Activated CD8-positive, alpha-beta memory T cell treated with anti-CD3 and anti-CD28 coated beads, Interleukin-2, amount 10 ng/mL, durations not matched to agents 7 days and 5 days (primary cell): ENCODE results near the gene HOXA2. TPM values are rescaled to one million over a fixed set of nuclear protein-coding genes. Genes with fewer than 3 reads are reported as not detected.
A peak's percentile ranks its signal among the peaks of the same experiment; 100 is the strongest.

ENCODE experiments used
- ATAC-seq: fragments of 150-1000 bp; cut with Tn5 transposase; one replicate; pipeline ENCODE4 v1.10.0; 2021; ENCODE audit warnings: moderate library complexity
- CTCF ChIA-PET: fragments of 350-600 bp; sonication (Branson Sonifier 250); formaldehyde crosslinking; loops from one replicate; lab custom pipeline; 2021; ENCODE audit warnings: antibody characterized with exemption; lab: Charles Lee
- DNase-seq: peaks from one replicate; pipeline ENCODE4 v3.0.0-alpha.2; 2020
- H3K27ac Mint-ChIP-seq: one replicate; pipeline ENCODE4 v1.8.0; 2021; ENCODE audit warnings: mild to moderate bottlenecking, mixed read lengths
- H3K27me3 Mint-ChIP-seq: one replicate; pipeline ENCODE4 v1.8.0; 2021; ENCODE audit warnings: mixed read lengths
- H3K36me3 Mint-ChIP-seq: one replicate; pipeline ENCODE4 v1.8.0; 2021; ENCODE audit warnings: mild to moderate bottlenecking, mixed read lengths
- H3K4me1 Mint-ChIP-seq: one replicate; pipeline ENCODE4 v1.8.0; 2021; ENCODE audit warnings: mixed read lengths
- H3K4me3 Mint-ChIP-seq: one replicate; pipeline ENCODE4 v1.8.0; 2021; ENCODE audit warnings: mild to moderate bottlenecking, moderate library complexity, mixed read lengths
- H3K9me3 Mint-ChIP-seq: one replicate; pipeline ENCODE4 v1.8.0; 2022; ENCODE audit warnings: low read depth, mixed read lengths
- total RNA-seq, 2 experiments: library from RNA; stranded (reverse); gene quantifications; one replicate each; pipeline ENCODE4 v1.2.3, GENCODE V29; 2021

The HOXA2 gene
- total RNA-seq, 2 experiments from 2014 or later: not detected

DNA sequence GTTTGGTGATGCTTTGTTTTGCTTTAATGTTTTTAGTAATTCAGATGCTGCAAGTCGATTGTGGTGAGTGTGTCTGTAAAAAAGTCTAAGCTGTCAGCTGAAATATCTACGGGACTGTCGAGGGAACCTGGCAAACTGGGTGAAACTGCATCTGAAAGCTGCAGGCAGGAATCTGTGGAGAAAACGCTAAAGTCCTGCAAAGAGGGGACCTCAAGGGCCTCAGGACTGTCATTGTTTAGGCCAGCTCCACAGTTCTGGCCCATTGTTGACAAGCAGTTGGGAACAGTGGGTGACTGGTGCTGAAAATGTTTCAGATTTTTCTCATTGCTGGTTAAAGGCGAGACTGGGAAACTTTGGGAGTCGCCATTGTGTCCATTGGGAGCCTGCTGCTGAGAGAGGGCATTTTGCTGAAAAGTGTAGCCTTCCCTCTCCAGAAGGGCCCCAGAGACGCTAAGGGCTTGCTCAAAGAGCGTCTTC, 1.8 kb downstream of the HOXA2 start:
- H3K4me3 Mint-ChIP-seq: no peak overlapping the region
- DNase-seq (no peak), ATAC-seq (no peak)
- H3K27me3 Mint-ChIP-seq: peaks cover 82% of the 10 kb centered on the region
- peaks cover 17% of the 10 kb centered on the region for H3K4me1 Mint-ChIP-seq
- H3K36me3 Mint-ChIP-seq: peaks cover 7% of the 10 kb centered on the region
- CTCF ChIA-PET: interaction anchor here (1.3 kb wide), 1 partner anchor 18 kb away, joined by 3 read pairs; no protein-coding TSS in a partner anchor
- H3K9me3 Mint-ChIP-seq: no peaks in the 10 kb centered on the region
- no peak overlapping the region for H3K27ac Mint-ChIP-seq

DNA sequence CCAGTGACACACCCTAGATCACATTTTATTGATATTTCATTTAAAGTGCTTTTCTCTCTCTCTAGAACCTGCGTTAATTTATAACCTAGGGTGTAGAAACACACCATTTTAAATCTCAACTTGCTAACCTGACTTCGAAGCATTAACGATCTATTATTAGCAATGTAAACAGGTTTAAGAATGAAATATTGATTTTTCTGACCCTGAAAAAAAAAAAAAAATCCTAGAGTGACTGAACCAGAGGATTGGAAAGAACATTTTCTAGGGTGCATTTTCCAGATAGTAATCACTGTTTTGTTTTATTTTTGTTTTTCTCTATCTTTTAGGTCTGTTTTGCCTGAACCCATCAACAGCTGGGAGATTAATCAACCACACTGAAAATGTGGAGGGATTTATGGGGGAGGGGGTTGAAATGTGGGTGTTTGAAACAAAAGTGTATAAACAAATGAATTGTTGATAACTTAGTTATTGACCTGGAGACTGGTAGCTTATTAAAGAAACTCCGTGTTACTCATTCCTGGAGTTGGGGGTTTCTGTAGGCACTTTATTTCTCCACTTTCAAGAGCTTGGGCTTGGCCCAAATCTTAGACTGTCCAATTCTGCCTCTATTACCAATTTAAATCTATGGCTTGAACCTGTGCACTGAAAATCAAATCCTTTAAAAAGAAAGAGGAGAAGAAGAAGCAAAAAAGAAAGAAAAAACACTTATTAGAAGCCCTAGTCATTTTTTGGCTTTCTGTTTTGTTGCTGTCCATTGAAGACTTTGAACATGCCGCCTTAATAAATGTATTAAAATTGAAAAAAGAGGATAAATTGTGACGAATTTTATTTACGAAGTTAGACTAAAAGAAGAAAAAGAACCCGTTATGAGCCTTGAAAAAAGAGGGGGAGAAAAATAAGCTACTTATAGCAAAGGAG, 2.8 kb downstream of the HOXA2 start:
- CTCF ChIA-PET: interaction anchor here (1.3 to 1.4 kb wide), 2 partner anchors 19 to 35 kb away, joined by 3 read pairs; no protein-coding TSS in a partner anchor
- no peak overlapping the region for H3K4me3 Mint-ChIP-seq

DNA sequence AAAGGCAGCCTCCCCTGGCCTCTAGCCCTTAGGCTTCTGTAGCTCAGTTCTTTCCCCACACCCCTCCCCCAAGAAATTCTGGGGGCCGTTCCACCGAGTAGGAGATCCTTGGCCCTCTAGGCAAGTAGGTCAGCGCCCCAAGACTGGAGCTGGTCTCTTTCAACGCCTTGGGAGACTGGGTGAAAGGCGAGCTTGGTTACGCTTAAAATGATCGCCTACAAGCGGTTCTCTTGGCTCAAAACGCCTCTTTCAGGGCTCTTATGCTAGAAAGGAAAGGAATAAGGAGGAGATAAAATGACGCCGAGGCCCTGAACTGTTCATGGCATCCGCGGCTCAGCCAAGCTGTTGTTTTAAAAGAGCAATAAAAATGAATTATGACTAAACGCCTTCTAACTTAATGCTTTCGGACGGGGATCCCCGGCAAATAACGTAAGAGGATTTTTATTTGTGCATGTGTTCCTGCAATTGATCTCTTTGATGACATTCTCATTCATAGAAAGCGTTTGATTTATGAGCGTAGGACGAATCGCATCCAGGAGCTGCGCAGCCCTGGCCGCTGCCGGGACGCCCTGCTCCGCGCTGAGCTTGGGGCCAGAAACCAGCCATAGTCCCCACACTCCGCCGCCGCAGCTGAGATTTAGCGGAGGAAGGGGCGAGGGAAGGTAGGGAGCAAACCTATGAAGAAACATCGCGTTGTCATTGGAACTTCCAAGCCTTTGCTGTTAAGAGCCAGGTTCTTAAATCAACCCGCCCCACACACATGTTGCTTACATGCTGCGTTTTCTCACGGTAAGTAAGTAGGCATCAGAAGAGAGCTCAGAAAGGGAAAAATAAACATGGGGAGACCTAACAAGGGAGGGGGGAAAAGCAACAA, 3.7 kb downstream of the HOXA2 start:
- Mint-ChIP-seq H3K4me3 (no peak overlapping the region), H3K36me3 (peaks cover 8% of the 10 kb centered on the region), H3K27me3 (peaks cover 85% of the 10 kb centered on the region), H3K27ac (no peak overlapping the region), H3K9me3 (no peaks in the 10 kb centered on the region), H3K4me1 (peaks cover 23% of the 10 kb centered on the region)
- CTCF ChIA-PET: interaction anchor here (1.4 kb wide), 1 partner anchor 36 kb away, joined by 3 read pairs; no protein-coding TSS in a partner anchor
- DNase-seq (no peak), ATAC-seq (no peak)

More for the DNA sequence above, 2.8 kb downstream of the HOXA2 start:
- ATAC-seq (no peak), DNase-seq (no peak)
- peaks cover 8% of the 10 kb centered on the region for H3K36me3 Mint-ChIP-seq
- peaks cover 85% of the 10 kb centered on the region for H3K27me3 Mint-ChIP-seq
- no peak overlapping the region for H3K27ac Mint-ChIP-seq
- peaks cover 23% of the 10 kb centered on the region for H3K4me1 Mint-ChIP-seq
- no peaks in the 10 kb centered on the region for H3K9me3 Mint-ChIP-seq

DNA sequence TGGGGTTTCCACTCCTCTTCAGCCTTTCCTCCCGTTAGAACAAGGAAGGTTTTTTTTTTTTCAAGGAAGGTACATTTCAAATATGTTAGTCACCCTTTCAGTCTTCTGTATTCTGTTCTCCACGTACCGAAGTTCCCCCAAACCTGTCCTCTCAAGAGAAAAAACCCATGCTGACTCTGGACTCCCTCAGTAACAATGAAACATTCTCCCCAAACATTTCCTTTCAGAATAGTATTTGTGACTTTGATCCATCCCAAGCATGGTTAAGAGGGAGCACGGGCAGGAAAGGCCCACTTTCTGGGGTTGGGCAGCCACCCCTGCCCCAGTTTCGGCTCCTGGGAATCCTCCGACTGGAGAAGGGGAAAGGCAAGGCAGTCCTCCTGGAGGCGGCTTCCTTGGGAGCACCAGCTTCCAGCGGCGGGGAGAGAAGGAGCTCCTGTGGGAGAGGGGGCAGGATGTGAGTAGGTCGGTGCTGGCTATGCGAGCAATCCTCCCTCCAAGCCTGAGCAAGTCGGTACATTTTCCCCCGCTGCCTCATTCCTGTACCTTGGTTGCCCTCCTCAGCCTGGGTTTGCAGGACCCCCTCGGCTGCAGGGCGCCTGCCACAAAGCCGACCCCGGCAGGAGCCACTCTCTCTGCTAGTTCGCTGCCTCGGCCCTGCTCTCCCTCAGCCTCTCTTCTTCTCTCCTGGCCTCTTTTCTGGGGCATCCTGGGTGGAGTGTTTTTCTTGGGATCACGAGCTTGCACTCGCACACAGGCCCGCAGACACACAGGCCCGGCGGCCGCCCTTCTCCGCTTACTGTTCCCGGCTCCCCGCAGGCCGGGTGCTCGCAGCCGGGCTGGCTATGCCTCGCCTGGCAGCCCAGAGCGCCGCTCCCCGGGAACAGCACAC, 4.6 kb downstream of the HOXA2 start:
- Mint-ChIP-seq H3K4me1 (peaks cover 22% of the 10 kb centered on the region), H3K27me3 (peaks cover 85% of the 10 kb centered on the region), H3K4me3 (peak overlapping the region; percentile 78), H3K9me3 (no peaks in the 10 kb centered on the region), H3K27ac (no peak overlapping the region), H3K36me3 (peaks cover 6% of the 10 kb centered on the region)
- DNase-seq (no peak), ATAC-seq (no peak)
- CTCF ChIA-PET: interaction anchor here (1.7 kb wide), 1 partner anchor 32 kb away, joined by 5 read pairs; the partner anchor contains the start of gene HOXA4

- ATAC-seq (no peak), DNase-seq (no peak)
- peaks cover 87% of the 10 kb centered on the region for H3K27me3 Mint-ChIP-seq
- CTCF ChIA-PET: interaction anchor here (0.7 to 1.7 kb wide), 6 partner anchors 9 to 415 kb away, joined by 3 to 5 read pairs (median 3); partner anchors contain the start of genes HOXA4 and HOXA5
- H3K27ac Mint-ChIP-seq: no peak overlapping the region
- peaks cover 16% of the 10 kb centered on the region for H3K4me1 Mint-ChIP-seq
- peaks cover 6% of the 10 kb centered on the region for H3K36me3 Mint-ChIP-seq
- peak overlapping the region; percentile 78 for H3K4me3 Mint-ChIP-seq
- H3K9me3 Mint-ChIP-seq: no peaks in the 10 kb centered on the region
Measured at GRCh38 chr7:27096768-27097514, 5.5 kb downstream of the HOXA2 start.

GRCh38 chr7:27095897-27096767, 6.4 kb downstream of the HOXA2 start, which contains the start of gene HOXA1:
HOXA1 (minus strand) TSS chr7:27096000; CDS start chr7:27095912, 88 bp downstream.
- H3K4me1 Mint-ChIP-seq: peaks cover 12% of the 10 kb centered on the region
- peak within 1 kb of the TSS; percentile 72 for H3K27ac Mint-ChIP-seq
- H3K36me3 Mint-ChIP-seq: peaks cover 6% of the 10 kb centered on the region
- DNase-seq: peak; percentile 87
- H3K9me3 Mint-ChIP-seq: no peaks in the 10 kb centered on the region
- CTCF ChIA-PET: interaction anchor here (0.7 to 1.7 kb wide), 6 partner anchors 9 to 415 kb away, joined by 3 to 5 read pairs (median 3); partner anchors contain the start of genes HOXA4 and HOXA5
- H3K4me3 Mint-ChIP-seq: peak within 1 kb of the TSS; percentile 78
- peaks cover 87% of the 10 kb centered on the region for H3K27me3 Mint-ChIP-seq
- peak; percentile 93 for ATAC-seq

- H3K27me3 Mint-ChIP-seq: peaks cover 87% of the 10 kb centered on the region
- no peaks in the 10 kb centered on the region for H3K9me3 Mint-ChIP-seq
- ATAC-seq (peak; percentile 17), DNase-seq (peak; percentile 43)
- peak overlapping the region; percentile 65 for H3K27ac Mint-ChIP-seq
- H3K4me1 Mint-ChIP-seq: peaks cover 12% of the 10 kb centered on the region
- H3K4me3 Mint-ChIP-seq: peak overlapping the region; percentile 78
- H3K36me3 Mint-ChIP-seq: peaks cover 6% of the 10 kb centered on the region
- CTCF ChIA-PET: interaction anchor here (1.2 to 1.4 kb wide), 2 partner anchors 66 to 414 kb away, joined by 3 to 4 read pairs; no protein-coding TSS in a partner anchor
Measured at GRCh38 chr7:27095050-27095896, 7.2 kb downstream of the HOXA2 start.

DNA sequence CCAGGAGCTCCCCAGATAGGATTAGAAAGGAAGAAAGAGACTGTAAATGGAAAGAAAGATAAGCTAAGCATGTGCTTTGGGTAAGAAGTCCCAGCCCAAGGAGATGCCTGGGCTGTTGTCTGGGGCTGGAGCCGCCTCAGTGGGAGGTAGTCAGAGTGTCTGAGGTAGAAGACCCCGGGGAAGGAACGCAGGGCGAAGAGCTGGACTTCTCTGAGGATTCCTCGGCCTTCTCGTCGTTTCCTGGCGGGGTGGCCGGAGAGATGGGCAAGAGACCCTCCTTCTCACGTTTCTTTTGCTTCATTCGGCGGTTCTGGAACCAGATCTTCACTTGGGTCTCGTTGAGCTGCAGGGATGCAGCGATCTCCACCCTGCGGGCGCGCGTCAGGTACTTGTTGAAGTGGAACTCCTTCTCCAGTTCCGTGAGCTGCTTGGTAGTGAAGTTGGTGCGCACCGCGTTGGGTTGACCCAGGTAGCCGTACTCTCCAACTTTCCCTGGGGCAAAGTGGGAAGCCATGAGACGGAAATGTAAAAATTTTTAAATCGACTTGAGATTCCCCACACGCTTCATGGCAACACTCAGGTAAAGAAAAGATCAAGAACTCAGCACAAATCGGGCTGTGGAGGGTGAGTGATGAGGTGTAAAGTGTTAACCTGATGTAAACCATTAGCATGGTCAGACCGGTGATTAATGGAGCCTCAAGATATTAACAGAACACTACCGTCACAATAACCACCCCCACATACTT, 8.0 kb downstream of the HOXA2 start:
- peaks cover 6% of the 10 kb centered on the region for H3K36me3 Mint-ChIP-seq
- no peak for DNase-seq
- ATAC-seq: no peak
- no peak overlapping the region for H3K27ac Mint-ChIP-seq
- no peaks in the 10 kb centered on the region for H3K9me3 Mint-ChIP-seq
- H3K4me1 Mint-ChIP-seq: peaks cover 12% of the 10 kb centered on the region
- CTCF ChIA-PET: interaction anchor here (1.4 kb wide), 1 partner anchor 67 kb away, joined by 4 read pairs; no protein-coding TSS in a partner anchor
- peak overlapping the region; percentile 78 for H3K4me3 Mint-ChIP-seq
- H3K27me3 Mint-ChIP-seq: peaks cover 87% of the 10 kb centered on the region

DNA sequence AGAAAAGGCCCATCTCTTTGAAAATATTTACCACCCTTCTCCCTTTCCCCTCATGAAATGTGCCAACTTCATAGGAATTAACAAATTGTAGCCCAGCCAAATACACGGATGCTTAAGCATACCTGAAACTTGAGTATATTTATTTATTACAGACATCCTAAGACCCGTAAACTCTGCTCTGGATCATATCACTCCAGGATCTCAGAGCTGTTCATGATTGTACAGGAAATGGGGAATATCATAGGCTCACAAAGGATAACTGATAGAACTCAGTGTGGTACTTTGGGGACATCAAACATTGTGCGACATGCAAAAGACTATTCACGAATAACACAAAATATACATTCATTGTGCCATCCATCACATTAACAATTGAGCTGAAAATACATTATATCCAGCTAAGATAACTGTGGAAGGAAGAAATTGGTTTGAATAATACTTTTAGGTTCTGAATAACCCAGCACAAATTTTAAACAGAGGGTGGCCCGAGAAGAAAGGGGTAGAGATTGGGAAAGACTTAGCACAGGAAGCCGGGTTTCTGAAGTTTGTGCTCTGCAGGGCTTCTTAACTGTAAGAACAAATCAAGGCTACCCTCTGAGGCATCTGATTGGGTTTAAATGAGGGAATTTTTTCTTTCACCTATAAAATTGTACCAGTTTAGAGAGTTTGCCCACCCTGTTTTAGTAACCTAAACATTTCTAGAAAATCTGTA, 9.1 kb downstream of the HOXA2 start:
- Mint-ChIP-seq H3K27ac (no peak overlapping the region), H3K36me3 (peaks cover 8% of the 10 kb centered on the region), H3K4me3 (no peak overlapping the region), H3K27me3 (peaks cover 87% of the 10 kb centered on the region), H3K4me1 (peaks cover 15% of the 10 kb centered on the region), H3K9me3 (no peaks in the 10 kb centered on the region)
- no peak for ATAC-seq
- DNase-seq: no peak
- CTCF ChIA-PET: no interaction called here
